Hematopoietic multipotent progenitor cell treated with erythropoietin and hydrocortisone succinate and interleukin-3 and kit ligand, for 17 days (in vitro differentiated cells): Measurements from ENCODE around the gene PSMG3.

Source experiments
- DNase-seq: peaks from one replicate; pipeline ENCODE4 v3.0.0-alpha.2; 2015; ENCODE audit warnings: low spot score

The PSMG3 gene

GRCh38 chr7:1544896-1545416, 24.9 kb downstream of the PSMG3 start:
- no peak for DNase-seq

GRCh38 chr7:1544178-1544895, 25.5 kb downstream of the PSMG3 start:
- no peak for DNase-seq

DNA sequence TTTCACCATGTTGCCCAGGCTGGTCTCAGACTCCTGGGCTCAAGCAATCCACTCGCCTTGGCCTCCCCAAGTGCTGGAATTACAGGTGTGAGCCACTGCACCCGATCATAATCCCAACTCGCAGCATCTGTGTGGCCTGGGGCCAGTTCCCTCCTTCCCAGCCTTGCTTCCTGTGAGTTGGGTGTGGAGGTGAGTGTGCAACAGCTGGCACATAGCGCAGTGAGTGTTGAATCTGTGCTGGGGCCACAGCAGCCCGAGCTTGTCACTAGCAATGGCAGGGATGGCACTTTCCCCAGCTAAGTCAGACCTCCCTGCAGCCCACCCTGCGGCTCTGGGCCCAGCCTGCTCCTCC, 26.0 kb downstream of the PSMG3 start:
- DNase-seq, result no peak

GRCh38 chr7:1542841-1543747, 26.7 kb downstream of the PSMG3 start:
- DNase-seq, result no peak

DNA sequence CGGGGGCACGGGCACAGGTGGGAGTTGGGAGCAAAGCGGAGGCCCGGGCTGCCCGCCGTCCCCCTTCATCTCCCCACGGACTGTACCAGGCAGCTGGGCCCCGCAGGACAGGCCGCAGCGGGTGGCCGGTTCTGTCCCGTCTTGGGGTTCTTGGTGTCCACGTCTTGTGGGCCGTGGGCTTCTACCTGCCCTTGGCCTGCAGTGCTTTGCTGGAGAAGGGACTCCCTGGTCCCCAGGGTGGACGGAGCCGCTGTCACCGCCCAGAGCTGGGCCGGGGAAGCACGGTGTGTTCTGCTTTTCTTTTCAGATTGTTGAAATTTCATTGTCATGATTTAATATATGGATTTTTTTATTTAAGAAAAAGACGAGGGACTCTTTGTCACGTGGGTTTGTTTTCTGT, 27.5 kb downstream of the PSMG3 start:
- DNase-seq, result no peak

GRCh38 chr7:1541431-1542162, 28.2 kb downstream of the PSMG3 start:
- no peak for DNase-seq

DNA sequence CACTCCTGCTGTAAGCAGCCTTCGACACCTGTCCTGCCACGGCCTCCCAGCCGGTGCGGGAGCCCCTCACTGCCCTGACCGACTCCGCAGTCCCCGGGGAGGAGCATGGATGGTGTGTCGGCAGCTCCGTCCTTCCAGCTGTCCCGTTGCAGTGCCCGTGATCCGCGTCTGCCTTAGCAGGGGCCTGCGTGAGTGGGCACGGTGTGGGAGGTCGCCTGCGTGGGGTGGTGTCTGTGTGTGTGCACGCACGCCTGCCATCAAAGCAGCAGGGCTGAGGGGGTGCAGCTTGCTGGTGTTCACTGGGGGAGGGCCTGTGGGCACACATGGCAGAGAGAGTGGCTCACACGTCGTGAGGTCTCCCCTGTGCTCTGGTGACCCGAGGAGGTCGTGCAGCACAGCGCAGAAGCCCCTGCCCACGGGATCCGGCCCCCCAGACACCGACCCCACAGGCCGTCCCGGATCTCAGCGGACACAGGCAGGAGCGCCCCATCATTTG, 29.0 kb downstream of the PSMG3 start:
- no peak for DNase-seq

- no peak for DNase-seq
Observed at GRCh38 chr7:1539882-1540775, 29.7 kb downstream of the PSMG3 start.

GRCh38 chr7:1539181-1539881, 30.5 kb downstream of the PSMG3 start:
- DNase-seq, result no peak

DNA sequence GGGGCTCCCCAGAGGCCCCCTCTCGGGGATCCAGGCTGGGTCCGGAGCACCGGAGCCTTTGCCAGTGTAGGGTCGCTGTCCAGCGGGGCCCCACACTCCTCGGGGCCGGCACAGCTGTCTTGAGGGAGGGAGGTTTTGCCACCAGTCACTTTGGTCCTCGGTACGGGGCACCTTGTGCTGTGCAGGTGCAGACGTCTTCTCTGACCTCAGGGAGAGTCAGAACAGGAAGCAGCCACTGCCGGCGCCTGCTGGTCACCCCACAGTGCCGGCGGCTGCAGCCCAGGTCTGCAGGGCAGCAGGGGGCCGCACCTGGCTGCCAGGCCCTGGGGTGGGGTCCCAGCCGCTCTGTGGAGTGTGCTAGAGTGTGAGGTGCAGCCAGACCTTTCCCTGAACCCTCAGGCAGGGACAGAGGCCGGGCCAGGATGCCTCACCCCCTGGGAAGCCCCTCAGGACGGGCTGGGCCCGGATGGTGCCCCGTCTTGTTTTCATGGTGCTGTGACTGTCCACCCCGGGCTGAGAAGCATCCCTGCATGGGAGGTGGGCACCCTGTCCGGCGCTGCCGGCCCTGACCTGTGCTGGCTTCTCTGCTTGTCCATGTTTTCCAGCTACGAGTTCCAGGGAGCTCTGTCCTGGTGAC, 31.2 kb downstream of the PSMG3 start:
- no peak for DNase-seq

GRCh38 chr7:1537535-1538412, 32.1 kb downstream of the PSMG3 start:
- DNase-seq, result peak; percentile 89

DNA sequence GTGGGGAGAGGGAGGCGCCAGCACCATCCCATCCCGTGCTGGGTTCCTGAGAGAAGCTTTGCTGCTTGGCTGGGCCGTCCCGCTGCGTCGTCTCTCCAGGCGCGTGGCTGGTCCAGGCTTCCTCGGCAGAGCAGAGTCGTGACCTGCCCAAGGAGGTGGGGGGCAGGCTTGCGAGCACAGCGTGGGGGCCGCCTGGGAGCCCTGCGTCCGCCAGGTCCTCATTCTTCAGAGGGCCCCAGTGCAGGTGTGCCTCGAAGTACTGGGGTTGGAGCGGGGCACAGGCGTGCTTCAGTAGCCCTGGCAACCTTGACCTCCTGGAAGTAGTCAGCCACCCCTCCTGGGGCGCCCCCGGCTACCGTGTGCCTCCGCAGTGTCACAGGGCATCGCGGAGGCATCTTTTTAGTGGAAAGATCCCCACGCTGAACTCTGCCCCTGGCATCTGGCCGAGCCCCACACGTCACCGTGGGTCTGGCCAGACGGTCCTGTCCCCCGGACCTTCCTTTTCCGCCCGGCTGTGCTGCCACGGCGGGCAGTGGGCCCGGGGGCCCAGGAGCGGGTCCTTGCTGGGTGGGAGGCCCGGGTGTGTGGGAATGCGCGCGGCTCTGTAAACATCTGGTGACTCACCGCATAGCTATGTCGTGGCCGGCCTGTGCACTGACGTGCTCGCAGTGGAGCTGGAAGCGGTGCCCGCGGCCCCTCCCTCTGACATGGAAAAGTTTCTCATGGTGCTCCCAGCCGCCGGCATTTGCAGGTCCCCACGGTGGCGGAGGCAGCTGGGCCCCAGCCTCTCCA, 32.9 kb downstream of the PSMG3 start:
- DNase-seq, result no peak

GRCh38 chr7:1536455-1536742, 33.4 kb downstream of the PSMG3 start:
- DNase-seq, result no peak

- no peak for DNase-seq
Observed at GRCh38 chr7:1535701-1536454, 34.0 kb downstream of the PSMG3 start.

GRCh38 chr7:1535100-1535458, 34.8 kb downstream of the PSMG3 start:
- DNase-seq, result no peak

- no peak for DNase-seq
Observed at GRCh38 chr7:1534330-1535099, 35.3 kb downstream of the PSMG3 start.
